Endothelial cell of umbilical vein (primary cell): Measurements from ENCODE around the gene ANGPTL7. TPM values are rescaled to one million over a fixed set of nuclear protein-coding genes. Genes with fewer than 3 reads are reported as not detected.

Experiments
- BruUV-seq: library from RNA; stranded (reverse); fragments of 400-500 nt; replicated peaks from 2 replicates; lab custom pipeline; 2021; lab: Mats Ljungman, UMichigan
- CTCF ChIA-PET: fragments of 300-600, 350-600 bp; sonication (Branson Sonifier 250); formaldehyde crosslinking; loops from one replicate; lab custom pipeline; 2021; ENCODE audit warnings: antibody characterized with exemption, inconsistent platforms; lab: Charles Lee
- POLR2A ChIA-PET: fragments of 300-600, 350-600 bp; sonication (Branson Sonifier 250); formaldehyde crosslinking; loops from one replicate; lab custom pipeline; 2021; ENCODE audit warnings: antibody characterized with exemption, inconsistent platforms; lab: Charles Lee
- DNase-seq: peaks from one replicate; pipeline ENCODE4 v3.0.0-alpha.2; 2011; ENCODE audit warnings: low read depth, low spot score
- FAIRE-seq: peaks from 2 replicates; lab custom pipeline; 2011; peaks lifted over from hg19 to GRCh38; lab: Jason Lieb, UNC
- H2AFZ ChIP-seq: 2 replicates; pipeline ENCODE4 v1.6.0; 2012; ENCODE audit warnings: low read depth, low read length, control low read depth, inconsistent platforms
- H3K27ac ChIP-seq: 2 replicates; pipeline ENCODE4 v1.5.1; 2011; ENCODE audit warnings: low read depth, mild to moderate bottlenecking, control low read depth, low read length, moderate library complexity; ENCODE audit not compliant: insufficient read depth
- H3K27me3 ChIP-seq, 2 experiments: 2 replicates each; pipeline versions ENCODE4 v1.6.0 to v1.6.1; 2011; ENCODE audit warnings: low read length in 2 of 2, mixed read lengths in 1 of 2; ENCODE audit not compliant: control insufficient read depth in 2 of 2, insufficient read depth in 2 of 2
- H3K36me3 ChIP-seq, 2 experiments: 2 replicates in 1 of 2; 3 replicates in 1 of 2; pipeline ENCODE4 v1.5.1; 2011; ENCODE audit warnings: low read length in 2 of 2, mild to moderate bottlenecking in 1 of 2, moderate library complexity in 1 of 2; ENCODE audit not compliant: control insufficient read depth in 2 of 2, insufficient read depth in 2 of 2; ENCODE audit errors: extremely low read depth in 1 of 2
- H3K4me1 ChIP-seq: 3 replicates; pipeline ENCODE4 v1.5.1; 2011; ENCODE audit warnings: mild to moderate bottlenecking, low read length; ENCODE audit not compliant: control insufficient read depth, insufficient read depth; ENCODE audit errors: extremely low read depth
- H3K4me2 ChIP-seq: 2 replicates; pipeline ENCODE4 v1.6.1; 2011; ENCODE audit warnings: low read length, control low read depth, mixed read lengths; ENCODE audit not compliant: insufficient read depth
- H3K4me3 ChIP-seq, 3 experiments: fragments of 200-600 bp in 1 of 3; sonication (generic), shearing (Covaris generic) in 1 of 3; replicated peaks in 1 of 3; 2 replicates each; pipeline ENCODE4 v1.5.1; 2011 to 2016; ENCODE audit warnings: control low read depth in 3 of 3, low read length in 3 of 3, mild to moderate bottlenecking in 2 of 3, inconsistent platforms in 1 of 3, low read depth in 1 of 3, moderate library complexity in 1 of 3; ENCODE audit not compliant: insufficient read depth in 1 of 3
- H3K79me2 ChIP-seq: 2 replicates; pipeline ENCODE4 v1.6.0; 2012; ENCODE audit warnings: low read length, inconsistent platforms; ENCODE audit not compliant: control insufficient read depth, insufficient read depth
- H3K9ac ChIP-seq: replicated peaks from 2 replicates; pipeline ENCODE3; 2011; ENCODE audit warnings: low read length, control low read depth; ENCODE audit not compliant: insufficient read depth; ENCODE audit errors: extremely low read depth
- H3K9me1 ChIP-seq: replicated peaks from 3 replicates; pipeline ENCODE4 v1.6.0; 2011; ENCODE audit warnings: mild to moderate bottlenecking, low read length; ENCODE audit not compliant: control insufficient read depth, insufficient read depth; ENCODE audit errors: extremely low read depth
- H3K9me3 ChIP-seq: replicated peaks from 2 replicates; pipeline ENCODE4 v1.5.1; 2012; ENCODE audit warnings: low read length, inconsistent platforms; ENCODE audit not compliant: control insufficient read depth, insufficient read depth
- H4K20me1 ChIP-seq: replicated peaks from 2 replicates; pipeline ENCODE3; 2011; ENCODE audit warnings: mild to moderate bottlenecking, low read length; ENCODE audit not compliant: control insufficient read depth, insufficient read depth; ENCODE audit errors: extremely low read depth
- EZH2 ChIP-seq: IDR thresholded peaks from 2 replicates; pipeline ENCODE4 v1.6.1; 2012; ENCODE audit warnings: borderline replicate concordance, low read depth, mild to moderate bottlenecking, moderate library complexity, low read length, inconsistent platforms; ENCODE audit not compliant: severe bottlenecking
- FOS ChIP-seq: IDR thresholded peaks from 2 replicates; pipeline ENCODE4 v1.6.1; 2011; ENCODE audit warnings: mild to moderate bottlenecking, low read length, moderate library complexity, borderline replicate concordance; ENCODE audit not compliant: insufficient read depth
- GATA2 ChIP-seq: IDR thresholded peaks from 2 replicates; pipeline ENCODE4 v1.7.0; 2011; ENCODE audit warnings: low read depth, mild to moderate bottlenecking, moderate library complexity, mixed read lengths, low read length; ENCODE audit not compliant: insufficient read length, insufficient read depth
- JUN ChIP-seq: IDR thresholded peaks from 2 replicates; pipeline ENCODE4 v1.6.1; 2011; ENCODE audit warnings: borderline replicate concordance, low read depth; ENCODE audit not compliant: insufficient read length, insufficient read depth
- MYC ChIP-seq: IDR thresholded peaks from one replicate; pipeline ENCODE4 v1.6.1; 2011; ENCODE audit warnings: mild to moderate bottlenecking, low read depth, low read length
- POLR2A ChIP-seq: IDR thresholded peaks from 2 replicates; pipeline ENCODE4 v1.6.1; 2012; ENCODE audit warnings: low read depth, mild to moderate bottlenecking, control low read depth, low read length
- POLR2AphosphoS5 ChIP-seq: IDR thresholded peaks from 2 replicates; pipeline ENCODE4 v1.6.1; 2012; ENCODE audit warnings: low read depth, mild to moderate bottlenecking, control low read depth, low read length, moderate library complexity; ENCODE audit not compliant: insufficient read depth
- dilution Hi-C: fragments of 300-500 bp; cut with MboI; formaldehyde crosslinking; loops from one replicate; pipeline ENCODE4 v1.15.0; 2019; ENCODE audit warnings: low sequenced_read_pairs; ENCODE audit not compliant: extremely low pct_ligation_motif_present
- intact Hi-C: fragments of 100-400 bp; cut with micrococcal nuclease; formaldehyde crosslinking; loops from one replicate; pipeline ENCODE4 v1.10.0; 2022
- polyA plus RNA-seq, 4 experiments: library from polyadenylated mRNA; depleted of rRNA in 3 of 4; stranded (reverse) in 3 of 4; unstranded in 1 of 4; fragments of >200 nt; gene quantifications; 2 replicates each; pipeline versions ENCODE4 v1.2.1 to v1.2.3, GENCODE V29; 2011 to 2012; ENCODE audit warnings: missing spikeins in 1 of 4
- total RNA-seq: library from RNA; stranded (reverse); gene quantifications from 2 replicates; pipeline ENCODE4 v1.2.3, GENCODE V29; 2021
- TF ChIP-seq, protein P1 (sequence below), 2 donors: IDR thresholded peaks; 1 replicate in 1 of 2; 2 replicates in 1 of 2; pipeline ENCODE4 v1.5.1; 2011; ENCODE audit warnings: low read length in 2 of 2, mild to moderate bottlenecking in 2 of 2, moderate library complexity in 2 of 2, control low read depth in 1 of 2, inconsistent platforms in 1 of 2, low read depth in 1 of 2; ENCODE audit not compliant: insufficient read depth in 1 of 2; ENCODE audit errors: extremely low read depth in 1 of 2
- TF ChIP-seq, protein P2 (sequence below): IDR thresholded peaks from 2 replicates; pipeline ENCODE4 v1.6.1; 2011; ENCODE audit not compliant: insufficient read depth, insufficient read length

The ANGPTL7 gene
- total and polyA plus RNA-seq, 2 donors (not counting 3 experiments of a cell fraction or from before 2014, with no cell fraction given) = not detected

DNA sequence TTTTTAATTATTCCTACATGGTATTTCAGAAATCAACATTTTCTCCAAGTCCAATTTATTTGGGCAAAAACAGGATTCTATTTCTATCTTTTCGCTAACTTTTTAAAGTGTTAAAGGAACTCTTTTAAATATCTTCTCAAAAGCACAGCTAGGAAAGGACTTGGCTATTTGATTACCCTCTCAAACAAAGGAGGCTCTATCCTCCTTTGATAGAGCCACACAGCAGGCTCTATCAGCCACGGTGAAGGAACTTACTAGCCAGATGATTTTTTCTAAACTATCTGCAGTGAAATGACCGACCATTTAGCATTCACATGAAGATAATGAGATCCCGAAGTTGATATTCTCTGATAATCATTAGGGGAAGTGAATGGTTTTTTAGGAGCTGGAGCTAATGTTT lies 9.1 kb downstream of the ANGPTL7 start:
- no TSS peak for BruUV-seq
- POLR2A ChIA-PET = no interaction called here
- peaks cover 4 to 17% of the 10 kb centered on the region in 2 experiments for H3K36me3 ChIP-seq
- no peaks in the 10 kb centered on the region for H3K9me1 ChIP-seq
- H3K9ac ChIP-seq = no peak overlapping the region
- dilution Hi-C loops (no loop called here), intact Hi-C loops (no loop called here)
- no peak overlapping the region for H3K4me2 ChIP-seq
- no peaks in the 10 kb centered on the region for H4K20me1 ChIP-seq
- TF ChIP-seq POLR2AphosphoS5 (no peak), FOS (no peak), EZH2 (no peak), GATA2 (no peak), JUN (no peak), POLR2A (no peak), MYC (no peak)
- TF ChIP-seq, protein P1, sequence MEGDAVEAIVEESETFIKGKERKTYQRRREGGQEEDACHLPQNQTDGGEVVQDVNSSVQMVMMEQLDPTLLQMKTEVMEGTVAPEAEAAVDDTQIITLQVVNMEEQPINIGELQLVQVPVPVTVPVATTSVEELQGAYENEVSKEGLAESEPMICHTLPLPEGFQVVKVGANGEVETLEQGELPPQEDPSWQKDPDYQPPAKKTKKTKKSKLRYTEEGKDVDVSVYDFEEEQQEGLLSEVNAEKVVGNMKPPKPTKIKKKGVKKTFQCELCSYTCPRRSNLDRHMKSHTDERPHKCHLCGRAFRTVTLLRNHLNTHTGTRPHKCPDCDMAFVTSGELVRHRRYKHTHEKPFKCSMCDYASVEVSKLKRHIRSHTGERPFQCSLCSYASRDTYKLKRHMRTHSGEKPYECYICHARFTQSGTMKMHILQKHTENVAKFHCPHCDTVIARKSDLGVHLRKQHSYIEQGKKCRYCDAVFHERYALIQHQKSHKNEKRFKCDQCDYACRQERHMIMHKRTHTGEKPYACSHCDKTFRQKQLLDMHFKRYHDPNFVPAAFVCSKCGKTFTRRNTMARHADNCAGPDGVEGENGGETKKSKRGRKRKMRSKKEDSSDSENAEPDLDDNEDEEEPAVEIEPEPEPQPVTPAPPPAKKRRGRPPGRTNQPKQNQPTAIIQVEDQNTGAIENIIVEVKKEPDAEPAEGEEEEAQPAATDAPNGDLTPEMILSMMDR (IDR thresholded peaks at IDR 0.05; ENCODE audit: extremely low read depth in 1 of 2, insufficient read depth in 1 of 2, low read depth in 1 of 2, low read length in 2 of 2) = no peak
- TF ChIP-seq, protein P2, sequence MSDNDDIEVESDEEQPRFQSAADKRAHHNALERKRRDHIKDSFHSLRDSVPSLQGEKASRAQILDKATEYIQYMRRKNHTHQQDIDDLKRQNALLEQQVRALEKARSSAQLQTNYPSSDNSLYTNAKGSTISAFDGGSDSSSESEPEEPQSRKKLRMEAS = no peak
- H3K27me3 ChIP-seq = no peaks in the 10 kb centered on the region
- peaks cover 4% of the 10 kb centered on the region for H3K4me1 ChIP-seq
- no peak overlapping the region for H3K4me3 ChIP-seq
- FAIRE-seq (no peak), DNase-seq (no peak)
- no peak overlapping the region for H2AFZ ChIP-seq
- H3K27ac ChIP-seq = no peak overlapping the region
- H3K9me3 ChIP-seq = no peaks in the 10 kb centered on the region
- CTCF ChIA-PET = interaction anchor here (2.3 kb wide), 1 partner anchor 161 kb away, joined by 7 read pairs; no protein-coding TSS in a partner anchor
- H3K79me2 ChIP-seq = no peaks in the 10 kb centered on the region
